8988T (cell line): ENCODE data around the gene SYS1.
"Not testable (repeated sequence)": the region's sequence is repeated elsewhere in the genome, so short reads cannot be mapped to it uniquely, and the experiment has no call there.

Experiments used
- DNase-seq: peaks from one replicate; pipeline ENCODE4 v3.0.0; 2011

The SYS1 gene

DNA sequence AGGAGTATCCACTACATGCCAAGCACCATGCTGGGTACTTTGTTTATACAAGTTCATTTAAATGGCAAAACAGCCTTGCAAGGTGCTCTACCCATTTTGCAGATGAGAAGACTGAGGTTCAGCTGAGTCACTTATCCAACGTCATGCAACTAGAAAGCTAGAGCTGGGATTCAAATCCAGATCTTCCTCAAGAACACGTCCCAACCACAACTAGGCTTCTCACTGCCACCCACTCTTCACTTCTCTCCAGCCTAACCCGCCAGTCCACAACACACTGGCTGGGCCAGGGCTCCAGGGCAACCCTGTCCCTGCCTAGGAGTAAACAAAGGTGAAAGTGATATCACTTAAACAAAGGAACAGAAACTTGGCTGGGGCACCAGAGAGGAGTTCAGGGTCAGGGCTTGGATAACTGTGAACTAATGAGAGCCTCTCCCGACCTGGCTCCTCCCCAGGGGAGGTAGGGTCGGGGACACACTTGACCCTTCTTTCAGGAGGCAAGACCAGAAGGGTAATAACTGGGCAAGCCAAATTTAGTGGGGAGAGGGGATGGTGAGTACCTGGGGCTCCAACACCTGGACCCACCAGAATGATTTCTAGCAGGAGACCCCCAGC, 22.6 kb upstream of the SYS1 start:
- DNase-seq = no peak

DNA sequence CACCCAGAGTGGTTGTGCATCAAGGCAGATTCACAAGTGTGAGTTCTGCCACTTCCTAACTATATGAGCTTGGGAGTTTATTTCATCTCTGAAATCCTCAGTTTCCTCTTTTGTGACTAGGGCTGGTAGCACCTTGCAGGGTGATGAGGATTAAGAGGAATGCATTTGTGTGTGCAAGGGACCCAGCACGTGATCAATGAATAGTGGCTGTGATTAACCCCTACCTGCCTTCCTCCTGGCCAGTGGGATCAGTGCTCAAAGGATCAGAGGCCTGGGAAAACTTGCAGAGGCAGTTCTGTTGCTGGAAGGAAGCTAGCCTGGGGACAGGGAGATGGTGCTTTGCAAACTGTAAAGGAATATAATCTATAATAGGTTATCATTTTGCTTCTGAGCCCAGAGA, 22.0 kb upstream of the SYS1 start:
- no peak for DNase-seq

DNA sequence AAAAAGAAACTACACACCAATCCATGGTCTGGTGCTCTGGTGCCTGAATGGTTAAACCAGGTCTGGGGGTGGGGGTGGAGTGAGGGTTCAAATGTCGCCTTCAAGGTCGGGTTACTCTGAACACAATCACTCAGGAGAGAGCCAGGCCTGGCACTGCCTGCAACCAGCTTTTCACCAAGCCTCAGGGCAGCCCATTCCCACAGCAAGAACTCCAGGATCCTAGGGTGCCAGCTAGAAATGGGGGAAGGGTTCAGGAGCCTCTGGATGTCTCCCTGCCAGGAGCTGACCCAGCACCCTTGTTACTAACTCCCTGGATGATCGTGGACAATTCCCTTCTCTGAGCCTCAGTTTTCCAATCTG, 21.4 kb upstream of the SYS1 start:
- no peak for DNase-seq

DNA sequence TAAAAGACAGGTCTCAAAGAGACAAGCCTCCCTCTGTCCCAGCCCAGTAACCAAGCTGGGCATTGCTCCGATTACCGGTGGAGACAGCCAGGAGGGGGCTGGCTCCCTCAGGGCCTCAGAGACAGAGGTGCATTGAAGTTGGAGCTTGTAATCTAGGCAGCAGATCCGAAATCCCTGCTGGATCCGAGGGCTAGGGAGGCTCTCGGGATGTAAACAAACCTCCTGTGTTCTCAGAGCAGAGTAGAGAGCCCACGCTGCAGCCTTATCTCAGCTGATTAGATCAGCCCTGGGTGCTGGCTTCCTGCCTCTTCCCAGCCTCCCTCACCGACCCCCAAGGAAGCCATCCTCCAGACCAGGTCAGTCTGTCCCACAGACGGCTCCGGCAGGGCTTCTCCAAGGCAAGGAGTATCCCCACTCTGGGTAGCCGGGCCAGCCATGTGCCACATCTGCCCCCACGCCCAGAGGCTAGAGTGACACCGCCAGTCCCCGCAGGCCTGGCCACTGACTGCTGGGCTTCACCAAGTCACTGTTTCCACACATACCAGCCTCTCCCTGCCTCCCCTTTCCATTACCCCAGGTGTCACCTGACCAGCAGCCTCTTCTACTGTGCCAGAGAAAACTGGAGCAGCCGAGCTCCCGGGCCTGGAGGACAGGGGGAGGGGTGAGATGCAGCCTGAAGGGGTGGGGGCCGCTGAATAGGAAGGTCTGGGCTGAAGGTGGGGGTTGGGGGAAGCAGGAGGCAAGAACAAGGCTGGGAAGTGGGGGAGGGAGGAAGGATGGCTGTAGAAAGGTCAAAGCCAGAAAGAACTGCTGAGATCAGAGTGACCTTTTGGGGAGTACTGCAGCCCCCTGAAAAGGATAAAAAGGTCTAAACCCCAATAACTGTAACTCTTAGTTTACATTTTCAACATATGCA, 20.8 kb upstream of the SYS1 start:
- DNase-seq = no peak

DNA sequence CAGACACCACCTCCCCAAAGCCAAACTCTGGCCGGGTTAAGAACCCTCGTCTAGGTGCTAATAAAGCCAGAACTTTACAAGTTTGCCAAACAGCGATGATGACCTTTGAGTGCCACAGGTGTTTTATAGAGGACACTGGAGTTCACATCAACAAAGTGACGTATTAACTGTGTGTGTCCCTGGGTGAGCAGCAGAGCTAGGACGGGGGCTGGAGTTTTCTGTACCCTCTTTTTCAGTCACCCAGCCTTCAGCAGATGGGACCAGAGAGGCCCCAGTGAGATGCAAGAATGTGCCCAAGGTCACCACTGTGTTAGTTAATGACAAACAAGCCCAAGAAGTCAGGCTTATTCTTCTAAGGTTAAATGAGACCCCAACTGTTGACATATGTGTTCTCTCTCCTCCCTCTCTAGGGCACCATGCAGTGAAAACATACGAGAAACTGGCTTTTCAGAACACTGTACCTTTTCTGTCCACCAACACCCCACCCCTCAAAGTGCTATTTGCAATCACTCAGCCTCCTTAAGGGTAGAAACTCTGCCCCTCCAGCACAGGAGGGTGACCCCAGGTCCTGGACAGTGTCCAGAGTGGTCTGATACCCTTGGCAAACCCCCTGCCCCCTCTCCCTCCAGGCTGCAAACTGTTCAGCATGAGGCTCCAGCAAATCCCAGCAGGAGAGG, 20.0 kb upstream of the SYS1 start:
- DNase-seq = no peak

DNA sequence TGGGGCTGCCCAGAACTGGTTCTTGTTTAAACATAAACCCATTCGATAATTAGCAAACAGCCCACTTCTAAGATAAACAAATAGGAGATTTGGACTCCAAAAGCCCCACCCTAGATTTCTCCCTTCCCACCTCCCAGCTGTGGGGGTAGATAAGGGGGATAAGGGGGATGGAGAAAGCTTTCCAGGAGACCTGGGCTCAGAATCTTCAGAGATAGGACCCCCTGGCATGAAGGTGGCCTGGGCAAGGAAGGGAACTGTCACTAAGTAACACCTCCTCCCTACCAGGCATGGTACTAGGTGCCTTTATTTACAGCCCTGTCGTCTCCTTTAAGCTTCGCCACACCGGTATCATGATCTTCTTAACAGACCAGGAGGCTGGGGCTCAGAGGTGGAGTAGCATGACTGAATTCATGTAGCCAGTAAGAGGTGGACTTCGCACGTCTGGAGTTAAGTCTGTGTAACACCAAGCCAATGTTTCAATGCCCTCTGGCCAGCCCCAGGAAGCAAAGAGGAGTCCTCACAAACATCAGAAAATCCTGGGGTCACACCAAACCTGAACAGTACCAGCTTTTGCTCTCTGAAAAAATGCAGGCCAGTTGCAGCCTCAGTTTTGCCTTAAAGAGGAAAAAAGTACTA, 19.3 kb upstream of the SYS1 start:
- DNase-seq = no peak

DNA sequence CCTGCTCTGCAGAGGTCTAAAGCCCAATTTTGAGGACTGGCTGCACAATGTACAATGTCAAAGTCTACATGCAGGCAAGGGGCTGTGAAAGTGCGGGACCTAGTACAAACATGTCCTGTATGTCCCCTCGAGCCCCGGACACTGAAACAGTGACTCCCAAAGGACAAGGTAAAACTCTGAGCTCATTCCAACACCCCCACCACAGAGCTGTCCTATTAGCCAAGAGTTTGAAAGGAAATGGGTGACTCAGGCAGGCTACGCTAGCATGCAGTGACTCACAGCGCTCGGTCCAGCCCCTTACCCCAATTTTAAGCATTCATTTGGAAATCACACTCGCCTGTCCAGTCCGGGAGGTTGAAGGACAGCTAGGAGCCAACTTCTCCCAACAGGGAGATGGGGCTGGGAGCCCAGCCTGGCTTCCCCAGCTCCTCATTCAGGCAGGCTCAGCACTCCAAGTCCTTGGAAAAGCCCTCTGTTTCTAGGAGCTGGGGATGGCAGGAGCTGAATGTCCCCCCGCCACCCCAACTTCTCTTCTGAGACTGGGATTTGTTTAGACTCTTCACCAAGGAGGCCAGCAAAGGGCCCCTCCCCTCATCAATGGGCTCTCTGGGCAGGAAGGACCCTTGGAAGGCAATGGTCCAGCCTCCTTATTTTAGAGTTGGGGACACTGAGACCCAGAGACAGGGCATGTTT, 18.6 kb upstream of the SYS1 start:
- DNase-seq = peak; percentile 72

DNA sequence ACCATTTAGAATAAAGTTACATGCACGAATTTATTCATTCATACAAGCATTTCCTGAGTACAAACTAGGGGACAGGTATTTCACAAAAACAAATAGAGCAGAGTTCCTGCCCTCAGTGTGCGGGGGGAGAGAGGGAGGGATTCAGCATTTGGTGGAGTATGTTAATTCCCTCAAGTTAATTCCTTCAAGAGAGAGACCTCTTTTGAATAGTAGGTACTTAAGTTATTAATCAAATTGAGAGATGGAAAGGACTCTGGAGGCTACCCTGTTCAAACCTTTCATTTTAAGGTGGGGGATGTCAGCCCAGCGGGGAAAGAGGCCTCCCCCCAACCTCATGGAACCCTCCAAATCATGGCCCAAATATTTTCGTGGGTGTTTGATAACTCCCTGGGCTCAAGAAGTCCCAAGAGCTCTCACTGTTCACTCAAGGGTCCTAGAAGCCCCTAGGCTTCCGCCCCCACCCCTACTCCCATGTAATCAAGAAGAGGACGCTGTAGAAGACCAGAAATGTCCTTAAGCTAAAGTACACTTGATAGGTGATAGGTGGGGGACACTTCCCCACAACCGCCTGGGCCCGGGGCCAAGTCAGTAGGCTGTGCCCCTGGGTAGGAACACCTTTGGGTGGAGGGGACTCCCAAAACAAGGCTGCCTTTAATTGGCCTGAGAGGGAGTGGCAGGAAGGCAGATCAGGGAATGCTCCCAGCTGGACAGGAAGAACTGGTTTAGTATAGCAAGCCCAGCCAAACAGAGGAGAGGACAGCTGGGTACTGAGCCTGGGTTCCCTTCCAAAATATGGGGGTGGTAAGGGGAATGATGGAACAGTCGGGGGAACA, 17.6 kb upstream of the SYS1 start:
- no peak for DNase-seq

DNA sequence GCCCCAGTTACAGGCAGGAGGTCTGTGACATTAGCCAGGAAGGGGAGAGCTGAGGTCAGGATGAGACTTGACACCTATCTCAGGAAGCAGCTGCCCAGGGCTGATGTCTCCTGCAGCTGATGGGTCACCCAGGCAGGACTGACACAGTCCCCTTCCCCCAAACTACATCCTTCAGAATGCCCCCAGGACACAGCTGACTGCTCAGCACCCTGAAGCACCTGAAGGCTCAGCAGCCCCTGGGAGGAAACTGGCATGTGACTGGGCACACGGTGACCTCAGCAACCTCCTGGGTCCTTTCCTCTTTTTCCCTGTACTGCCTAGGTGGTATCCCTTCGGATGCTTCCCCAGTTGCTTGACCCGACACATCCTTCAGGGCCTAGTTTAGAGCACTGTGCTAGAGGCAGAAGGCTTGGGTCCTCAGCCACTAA, 16.7 kb upstream of the SYS1 start:
- no peak for DNase-seq

DNA sequence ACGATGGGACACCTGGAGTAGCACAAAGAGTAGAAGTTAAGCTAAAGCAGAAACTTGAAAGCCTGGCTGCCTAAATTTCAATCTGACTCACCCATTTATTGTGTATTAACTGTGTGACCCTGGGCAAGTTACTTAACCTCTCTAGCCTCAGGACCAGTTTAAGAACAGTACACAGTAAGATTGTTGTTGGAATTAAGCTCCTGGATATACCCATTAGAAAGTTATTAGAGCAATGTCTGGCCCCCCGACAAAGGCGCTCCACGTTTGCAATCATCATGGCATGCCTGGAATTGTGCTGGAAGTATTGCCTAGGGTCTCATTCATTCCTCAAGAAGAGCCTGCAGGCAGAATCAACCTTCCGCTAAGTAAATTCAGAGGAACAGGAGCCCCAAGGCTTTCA, 16.1 kb upstream of the SYS1 start:
- no peak for DNase-seq

DNA sequence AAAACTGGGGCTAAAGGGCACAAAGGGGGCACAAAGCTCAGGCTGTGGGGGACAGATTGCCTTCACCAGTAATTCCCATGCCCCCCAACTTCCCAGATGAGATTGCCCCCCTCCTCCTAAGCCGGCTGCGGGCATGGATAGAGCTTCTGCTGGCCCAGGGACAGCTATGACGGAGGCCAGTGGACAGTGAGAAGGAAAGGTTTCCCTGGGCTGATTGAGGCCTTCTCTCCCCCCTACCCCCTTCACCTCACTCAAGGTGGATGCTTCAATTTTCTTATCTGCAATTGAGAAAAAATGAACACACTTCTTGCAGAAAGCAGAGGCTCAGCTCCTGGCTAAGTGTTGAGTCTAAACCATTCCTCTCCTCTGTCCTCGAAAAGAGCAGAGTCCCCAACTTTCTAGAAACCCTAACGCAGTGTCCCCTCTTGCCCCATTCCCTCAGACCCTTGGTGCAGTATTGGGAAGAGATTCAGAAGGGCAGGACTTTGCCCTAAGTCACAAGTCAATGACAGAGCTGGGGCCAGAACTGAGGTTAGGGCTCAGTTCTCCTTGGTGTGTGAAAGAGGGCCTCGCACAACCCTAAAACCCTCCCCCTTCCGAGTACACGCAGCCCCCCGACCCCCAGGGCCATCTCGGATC, 15.5 kb upstream of the SYS1 start:
- no peak for DNase-seq

DNA sequence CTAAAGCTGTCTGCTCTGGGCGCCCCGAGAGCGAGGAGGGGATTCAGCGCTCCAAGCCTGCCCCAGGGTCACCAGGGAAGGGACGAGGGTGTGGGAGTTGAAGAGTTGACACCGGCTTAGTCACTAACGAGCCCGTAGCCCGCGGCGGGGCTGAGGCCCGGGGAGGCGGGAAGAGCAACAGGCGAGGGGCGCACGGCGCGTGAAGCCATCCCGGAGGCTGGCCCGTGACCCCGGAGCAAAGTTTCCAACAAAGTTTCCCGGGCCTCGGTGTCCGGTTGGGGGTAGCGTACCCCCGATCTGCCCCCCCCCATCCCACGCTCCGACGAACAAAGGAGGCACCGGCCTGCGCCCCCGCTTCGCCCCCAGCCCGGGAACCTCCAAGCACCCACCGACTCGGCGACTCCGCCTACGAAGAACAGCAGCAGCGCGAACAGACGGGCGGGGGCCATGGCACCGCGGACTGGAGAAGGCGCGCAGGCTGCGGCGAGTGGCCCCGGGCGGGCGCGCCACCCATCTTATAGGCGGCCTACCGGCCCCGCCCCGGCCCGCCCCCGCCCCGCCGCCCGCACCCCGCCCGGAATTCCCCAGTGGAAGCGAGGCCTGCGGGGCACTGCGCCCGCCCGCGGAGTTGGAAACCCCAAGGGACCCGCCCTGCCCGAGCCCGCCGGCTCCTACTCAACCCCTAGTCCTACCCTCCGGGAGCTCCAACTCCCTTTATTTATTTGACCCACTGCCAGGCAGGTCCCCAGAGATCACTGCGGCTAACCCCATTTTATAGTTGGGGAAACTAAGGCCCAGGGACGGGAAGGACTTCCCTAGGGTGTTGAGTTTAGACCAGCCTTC, 14.8 kb upstream of the SYS1 start, which contains the start of gene SDC4:
SDC4 (minus strand) TSS at position 489 of the 843 bp plus-strand sequence; CDS start at position 449, 40 bp downstream.
- DNase-seq = peak; percentile 77

DNA sequence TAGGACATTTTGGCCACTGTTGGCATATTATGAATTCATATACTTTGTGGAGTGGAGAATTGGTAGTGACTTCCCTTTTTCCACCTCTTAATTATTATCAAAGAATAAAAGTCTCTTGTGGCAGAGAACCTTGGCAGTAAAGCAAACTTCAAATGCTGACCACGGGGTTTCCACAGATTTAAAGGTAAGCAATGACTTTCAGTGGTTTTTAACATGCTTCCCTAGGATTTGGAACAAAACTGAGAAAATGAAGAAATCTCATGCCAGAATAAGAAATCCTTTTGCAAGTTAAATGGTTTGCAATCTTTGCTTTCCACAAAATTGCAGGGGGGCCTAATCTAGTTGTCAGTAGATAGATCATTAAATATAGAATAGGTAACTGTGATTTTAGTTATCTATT, 12.7 kb upstream of the SYS1 start:
- no peak for DNase-seq

DNA sequence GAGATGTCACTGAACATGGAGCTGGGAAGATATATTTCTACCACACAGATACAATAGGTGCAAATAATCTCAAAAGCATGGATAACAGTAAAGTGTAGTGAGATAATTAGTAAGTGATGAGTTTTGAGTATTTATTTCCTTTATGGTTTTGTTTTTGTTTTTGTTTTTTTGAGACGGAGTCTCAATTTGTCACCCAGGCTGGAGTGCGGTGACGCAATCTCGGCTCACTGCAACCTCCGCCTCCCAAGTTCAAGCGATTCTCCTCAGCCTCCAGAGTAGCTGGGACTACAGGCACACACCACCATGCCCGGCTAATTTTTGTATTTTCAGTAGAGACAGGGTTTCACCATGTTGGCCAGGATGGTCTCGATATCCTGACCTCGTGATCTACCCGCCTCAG, 12.2 kb upstream of the SYS1 start:
- DNase-seq = not testable (repeated sequence)

DNA sequence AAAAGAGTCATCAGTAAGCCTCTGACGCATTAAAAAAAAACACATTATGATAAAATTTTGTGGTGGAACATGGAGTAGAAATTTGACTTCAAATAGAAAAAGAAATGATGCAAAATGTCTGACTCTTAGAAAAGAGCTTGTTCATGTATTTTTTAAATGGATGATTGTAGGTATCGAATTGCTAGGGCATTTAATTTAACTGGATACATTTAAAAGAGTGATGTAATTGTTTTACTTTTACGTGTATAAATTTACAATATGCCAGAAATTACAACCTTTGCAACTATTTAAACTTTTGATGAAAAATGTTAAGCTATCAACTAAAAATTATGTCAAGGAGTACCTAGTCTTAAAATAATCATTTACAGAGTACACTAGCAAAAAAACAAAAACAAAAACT, 10.2 kb upstream of the SYS1 start:
- DNase-seq = no peak

DNA sequence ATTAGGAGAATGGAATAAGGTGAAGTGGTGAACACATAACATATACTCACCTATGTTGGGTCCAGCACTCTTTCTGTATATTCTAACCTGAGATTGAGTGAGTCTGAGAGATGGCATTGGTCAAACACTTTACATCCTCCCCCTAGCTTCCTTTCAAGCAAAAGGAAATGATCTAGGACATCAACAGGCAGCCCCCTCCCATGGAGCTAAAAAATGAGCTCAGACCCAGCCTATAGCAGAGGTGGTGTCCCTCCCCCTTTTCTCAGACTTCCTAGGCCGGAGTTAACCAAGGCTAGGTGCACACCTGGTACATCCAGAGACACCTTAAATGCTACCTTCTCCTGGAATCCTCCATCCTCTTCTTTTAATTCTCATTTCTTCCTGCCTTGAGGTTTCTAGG, 9.2 kb upstream of the SYS1 start:
- no peak for DNase-seq

DNA sequence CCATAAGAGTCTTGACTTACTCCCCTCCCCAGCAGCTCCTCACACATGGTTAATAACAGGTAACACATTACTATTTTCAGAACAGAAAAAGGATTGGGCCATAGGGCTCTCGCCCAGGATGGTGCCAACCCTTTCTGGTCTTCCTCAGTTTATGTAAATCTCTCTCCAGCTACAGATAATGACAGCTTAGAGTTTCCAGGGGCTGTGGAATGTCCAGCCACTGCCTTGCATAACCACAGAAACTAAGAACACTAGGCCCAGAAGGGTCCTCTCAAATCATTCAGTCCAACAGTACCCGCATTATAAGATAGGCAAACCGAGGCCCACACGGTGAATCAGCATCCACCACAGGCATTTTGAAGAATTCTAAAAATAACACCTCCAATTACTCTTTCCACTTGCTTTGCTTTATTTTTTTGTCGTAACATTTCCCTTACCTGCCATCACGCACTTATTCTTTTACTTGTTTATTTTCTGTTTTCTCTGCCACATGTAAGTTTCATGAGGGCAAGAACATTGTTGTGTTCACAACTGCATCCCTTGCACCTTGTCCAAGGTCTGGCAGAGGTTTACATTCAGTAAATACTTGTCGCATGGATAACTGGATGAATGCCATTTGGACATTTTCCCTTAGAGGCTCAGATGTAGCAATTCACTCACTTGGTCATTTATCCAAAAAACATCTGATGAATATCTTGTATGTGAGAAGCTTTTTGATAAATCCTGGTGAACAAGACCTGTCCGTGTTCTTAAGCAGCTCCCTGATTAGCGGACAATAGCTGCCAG, 8.3 kb upstream of the SYS1 start:
- no peak for DNase-seq

DNA sequence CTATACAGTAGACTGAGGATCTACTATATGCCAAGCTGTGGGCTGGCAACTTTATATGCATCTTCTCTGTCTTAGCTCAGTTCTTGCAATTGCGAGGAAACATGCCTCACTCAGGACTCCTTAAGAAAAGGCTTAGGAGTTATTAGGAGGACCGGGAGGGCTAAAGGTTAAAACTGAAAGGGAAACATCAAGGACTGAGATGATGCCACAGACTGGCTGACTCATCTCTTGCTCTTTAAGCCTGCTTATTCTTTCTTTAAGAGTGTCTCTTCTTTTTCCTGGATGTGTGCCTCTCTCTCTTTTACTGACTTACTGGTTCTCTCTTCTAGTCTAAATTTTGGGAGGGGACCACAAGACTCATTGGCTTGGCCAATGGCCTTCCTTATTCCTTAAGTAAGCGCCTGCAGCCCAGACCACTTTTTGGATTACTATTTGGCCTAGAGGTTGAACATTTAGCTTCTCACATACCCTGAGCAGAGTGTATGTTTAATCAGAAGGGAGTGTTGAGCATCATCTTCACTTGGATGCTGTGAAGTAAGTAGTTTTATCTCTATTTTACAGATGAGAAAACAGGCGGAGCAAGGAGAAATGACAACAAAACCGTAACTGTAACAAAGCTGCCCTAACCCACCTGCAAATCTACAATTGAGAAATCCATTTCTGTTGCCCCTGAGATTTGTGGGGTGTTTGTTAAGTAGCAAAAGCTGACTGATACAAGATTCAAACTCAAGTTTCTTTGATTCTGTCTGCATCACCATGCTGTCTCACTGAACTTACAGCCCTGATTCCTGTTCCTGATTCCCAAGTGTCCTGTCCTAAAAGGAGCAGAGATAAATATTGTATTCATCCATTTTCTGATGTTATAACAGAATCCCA, 7.5 kb upstream of the SYS1 start:
- no peak for DNase-seq
